ENCODE results near the gene EPG5.
A peak's percentile ranks its signal among the peaks of the same experiment; 100 is the strongest.

Gene EPG5

DNA sequence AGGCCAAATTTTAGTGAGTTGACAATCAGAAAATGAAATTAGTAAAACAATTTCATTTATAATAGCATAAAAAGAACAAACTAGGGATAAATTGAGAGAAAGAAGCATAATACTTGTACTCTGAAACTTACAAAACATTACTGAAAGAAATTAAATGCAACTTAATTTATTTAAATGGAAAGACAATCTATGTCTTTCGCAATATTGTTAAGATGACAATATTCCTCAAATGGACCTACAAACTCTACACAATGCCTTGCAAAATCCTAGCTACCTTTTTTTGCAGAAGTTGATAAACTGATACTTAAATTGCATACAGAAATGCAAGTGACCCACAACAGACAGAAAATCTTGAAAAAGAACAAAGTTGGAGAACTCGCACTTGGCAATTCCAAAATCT, 9.1 kb downstream of the EPG5 start:
- ATAC-seq: no peak
- TF ChIP-seq TOX (CRISPR knock-in tag; IDR thresholded peaks at IDR 0.05; ENCODE audit: borderline replicate concordance) (no peak), ZNF70 (CRISPR knock-in tag; IDR thresholded peaks at IDR 0.05) (no peak), ESRRG (CRISPR knock-in tag; IDR thresholded peaks at IDR 0.05) (no peak), PPARA (CRISPR knock-in tag; IDR thresholded peaks at IDR 0.05; ENCODE audit: borderline replicate concordance) (no peak), ZFP30 (CRISPR knock-in tag; IDR thresholded peaks at IDR 0.05) (no peak), RARB (CRISPR knock-in tag; IDR thresholded peaks at IDR 0.05) (no peak), GLIS3 (CRISPR knock-in tag; IDR thresholded peaks at IDR 0.05) (no peak), OSR1 (CRISPR knock-in tag; IDR thresholded peaks at IDR 0.05) (no peak), ARNTL (CRISPR knock-in tag; IDR thresholded peaks at IDR 0.05; ENCODE audit: borderline replicate concordance, low read depth) (no peak), TCF4 (CRISPR knock-in tag; IDR thresholded peaks at IDR 0.05; ENCODE audit: borderline replicate concordance) (no peak), ZFP3 (CRISPR knock-in tag; IDR thresholded peaks at IDR 0.05) (no peak), SNAI2 (CRISPR knock-in tag; IDR thresholded peaks at IDR 0.05) (no peak), ISL1 (CRISPR knock-in tag; IDR thresholded peaks at IDR 0.05) (no peak), CSDC2 (CRISPR knock-in tag; IDR thresholded peaks at IDR 0.05) (no peak), BACH2 (CRISPR knock-in tag; IDR thresholded peaks at IDR 0.05; ENCODE audit: borderline replicate concordance) (no peak)
- TF ChIP-seq, protein P1, sequence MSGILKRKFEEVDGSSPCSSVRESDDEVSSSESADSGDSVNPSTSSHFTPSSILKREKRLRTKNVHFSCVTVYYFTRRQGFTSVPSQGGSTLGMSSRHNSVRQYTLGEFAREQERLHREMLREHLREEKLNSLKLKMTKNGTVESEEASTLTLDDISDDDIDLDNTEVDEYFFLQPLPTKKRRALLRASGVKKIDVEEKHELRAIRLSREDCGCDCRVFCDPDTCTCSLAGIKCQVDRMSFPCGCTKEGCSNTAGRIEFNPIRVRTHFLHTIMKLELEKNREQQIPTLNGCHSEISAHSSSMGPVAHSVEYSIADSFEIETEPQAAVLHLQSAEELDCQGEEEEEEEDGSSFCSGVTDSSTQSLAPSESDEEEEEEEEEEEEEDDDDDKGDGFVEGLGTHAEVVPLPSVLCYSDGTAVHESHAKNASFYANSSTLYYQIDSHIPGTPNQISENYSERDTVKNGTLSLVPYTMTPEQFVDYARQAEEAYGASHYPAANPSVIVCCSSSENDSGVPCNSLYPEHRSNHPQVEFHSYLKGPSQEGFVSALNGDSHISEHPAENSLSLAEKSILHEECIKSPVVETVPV (CRISPR knock-in tag; IDR thresholded peaks at IDR 0.05): no peak
- TF ChIP-seq, protein P2, sequence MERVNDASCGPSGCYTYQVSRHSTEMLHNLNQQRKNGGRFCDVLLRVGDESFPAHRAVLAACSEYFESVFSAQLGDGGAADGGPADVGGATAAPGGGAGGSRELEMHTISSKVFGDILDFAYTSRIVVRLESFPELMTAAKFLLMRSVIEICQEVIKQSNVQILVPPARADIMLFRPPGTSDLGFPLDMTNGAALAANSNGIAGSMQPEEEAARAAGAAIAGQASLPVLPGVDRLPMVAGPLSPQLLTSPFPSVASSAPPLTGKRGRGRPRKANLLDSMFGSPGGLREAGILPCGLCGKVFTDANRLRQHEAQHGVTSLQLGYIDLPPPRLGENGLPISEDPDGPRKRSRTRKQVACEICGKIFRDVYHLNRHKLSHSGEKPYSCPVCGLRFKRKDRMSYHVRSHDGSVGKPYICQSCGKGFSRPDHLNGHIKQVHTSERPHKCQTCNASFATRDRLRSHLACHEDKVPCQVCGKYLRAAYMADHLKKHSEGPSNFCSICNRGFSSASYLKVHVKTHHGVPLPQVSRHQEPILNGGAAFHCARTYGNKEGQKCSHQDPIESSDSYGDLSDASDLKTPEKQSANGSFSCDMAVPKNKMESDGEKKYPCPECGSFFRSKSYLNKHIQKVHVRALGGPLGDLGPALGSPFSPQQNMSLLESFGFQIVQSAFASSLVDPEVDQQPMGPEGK (CRISPR knock-in tag; IDR thresholded peaks at IDR 0.05; ENCODE audit: borderline replicate concordance): no peak
- TF ChIP-seq, protein P3, sequence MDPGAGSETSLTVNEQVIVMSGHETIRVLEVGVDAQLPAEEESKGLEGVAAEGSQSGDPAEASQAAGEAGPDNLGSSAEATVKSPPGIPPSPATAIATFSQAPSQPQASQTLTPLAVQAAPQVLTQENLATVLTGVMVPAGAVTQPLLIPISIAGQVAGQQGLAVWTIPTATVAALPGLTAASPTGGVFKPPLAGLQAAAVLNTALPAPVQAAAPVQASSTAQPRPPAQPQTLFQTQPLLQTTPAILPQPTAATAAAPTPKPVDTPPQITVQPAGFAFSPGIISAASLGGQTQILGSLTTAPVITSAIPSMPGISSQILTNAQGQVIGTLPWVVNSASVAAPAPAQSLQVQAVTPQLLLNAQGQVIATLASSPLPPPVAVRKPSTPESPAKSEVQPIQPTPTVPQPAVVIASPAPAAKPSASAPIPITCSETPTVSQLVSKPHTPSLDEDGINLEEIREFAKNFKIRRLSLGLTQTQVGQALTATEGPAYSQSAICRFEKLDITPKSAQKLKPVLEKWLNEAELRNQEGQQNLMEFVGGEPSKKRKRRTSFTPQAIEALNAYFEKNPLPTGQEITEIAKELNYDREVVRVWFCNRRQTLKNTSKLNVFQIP (CRISPR knock-in tag; IDR thresholded peaks at IDR 0.05; ENCODE audit: borderline replicate concordance, low read depth): no peak
- TF ChIP-seq, protein P4, sequence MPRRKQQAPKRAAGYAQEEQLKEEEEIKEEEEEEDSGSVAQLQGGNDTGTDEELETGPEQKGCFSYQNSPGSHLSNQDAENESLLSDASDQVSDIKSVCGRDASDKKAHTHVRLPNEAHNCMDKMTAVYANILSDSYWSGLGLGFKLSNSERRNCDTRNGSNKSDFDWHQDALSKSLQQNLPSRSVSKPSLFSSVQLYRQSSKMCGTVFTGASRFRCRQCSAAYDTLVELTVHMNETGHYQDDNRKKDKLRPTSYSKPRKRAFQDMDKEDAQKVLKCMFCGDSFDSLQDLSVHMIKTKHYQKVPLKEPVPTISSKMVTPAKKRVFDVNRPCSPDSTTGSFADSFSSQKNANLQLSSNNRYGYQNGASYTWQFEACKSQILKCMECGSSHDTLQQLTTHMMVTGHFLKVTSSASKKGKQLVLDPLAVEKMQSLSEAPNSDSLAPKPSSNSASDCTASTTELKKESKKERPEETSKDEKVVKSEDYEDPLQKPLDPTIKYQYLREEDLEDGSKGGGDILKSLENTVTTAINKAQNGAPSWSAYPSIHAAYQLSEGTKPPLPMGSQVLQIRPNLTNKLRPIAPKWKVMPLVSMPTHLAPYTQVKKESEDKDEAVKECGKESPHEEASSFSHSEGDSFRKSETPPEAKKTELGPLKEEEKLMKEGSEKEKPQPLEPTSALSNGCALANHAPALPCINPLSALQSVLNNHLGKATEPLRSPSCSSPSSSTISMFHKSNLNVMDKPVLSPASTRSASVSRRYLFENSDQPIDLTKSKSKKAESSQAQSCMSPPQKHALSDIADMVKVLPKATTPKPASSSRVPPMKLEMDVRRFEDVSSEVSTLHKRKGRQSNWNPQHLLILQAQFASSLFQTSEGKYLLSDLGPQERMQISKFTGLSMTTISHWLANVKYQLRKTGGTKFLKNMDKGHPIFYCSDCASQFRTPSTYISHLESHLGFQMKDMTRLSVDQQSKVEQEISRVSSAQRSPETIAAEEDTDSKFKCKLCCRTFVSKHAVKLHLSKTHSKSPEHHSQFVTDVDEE (CRISPR knock-in tag; IDR thresholded peaks at IDR 0.05): no peak
- TF ChIP-seq, protein P5, sequence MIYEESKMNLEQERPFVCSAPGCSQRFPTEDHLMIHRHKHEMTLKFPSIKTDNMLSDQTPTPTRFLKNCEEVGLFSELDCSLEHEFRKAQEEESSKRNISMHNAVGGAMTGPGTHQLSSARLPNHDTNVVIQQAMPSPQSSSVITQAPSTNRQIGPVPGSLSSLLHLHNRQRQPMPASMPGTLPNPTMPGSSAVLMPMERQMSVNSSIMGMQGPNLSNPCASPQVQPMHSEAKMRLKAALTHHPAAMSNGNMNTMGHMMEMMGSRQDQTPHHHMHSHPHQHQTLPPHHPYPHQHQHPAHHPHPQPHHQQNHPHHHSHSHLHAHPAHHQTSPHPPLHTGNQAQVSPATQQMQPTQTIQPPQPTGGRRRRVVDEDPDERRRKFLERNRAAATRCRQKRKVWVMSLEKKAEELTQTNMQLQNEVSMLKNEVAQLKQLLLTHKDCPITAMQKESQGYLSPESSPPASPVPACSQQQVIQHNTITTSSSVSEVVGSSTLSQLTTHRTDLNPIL (CRISPR knock-in tag; IDR thresholded peaks at IDR 0.05; ENCODE audit: low read depth): no peak

DNA sequence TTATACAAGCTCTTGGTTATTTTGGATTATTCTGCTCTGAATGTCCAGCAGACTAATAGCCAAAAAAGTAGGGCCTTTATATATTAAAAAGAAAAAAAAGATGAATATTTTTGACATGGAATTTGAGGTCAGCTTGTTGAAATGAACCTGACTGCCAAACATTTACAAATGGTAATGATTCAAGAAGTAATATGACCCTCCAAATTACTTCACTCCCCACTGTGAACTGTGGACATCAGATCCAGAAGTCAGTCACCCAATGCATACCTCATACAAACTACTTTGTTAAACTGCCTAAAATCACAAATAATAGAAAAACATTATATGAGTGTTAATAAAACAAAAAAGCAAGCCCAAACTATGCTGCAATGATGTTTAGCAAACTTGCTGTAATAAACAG, 10.0 kb downstream of the EPG5 start:
- TF ChIP-seq SNAI2 (CRISPR knock-in tag; IDR thresholded peaks at IDR 0.05) (no peak), CSDC2 (CRISPR knock-in tag; IDR thresholded peaks at IDR 0.05) (no peak), OSR1 (CRISPR knock-in tag; IDR thresholded peaks at IDR 0.05) (no peak), ZC3H10 (CRISPR knock-in tag; IDR thresholded peaks at IDR 0.05) (no peak), ZFP30 (CRISPR knock-in tag; IDR thresholded peaks at IDR 0.05) (no peak), RARB (CRISPR knock-in tag; IDR thresholded peaks at IDR 0.05) (no peak), BACH2 (CRISPR knock-in tag; IDR thresholded peaks at IDR 0.05; ENCODE audit: borderline replicate concordance) (no peak), ZNF8 (CRISPR knock-in tag; IDR thresholded peaks at IDR 0.05) (no peak), ZNF565 (CRISPR knock-in tag; conservative IDR thresholded peaks at IDR 0.05; ENCODE audit: low read depth) (no peak), TCF4 (CRISPR knock-in tag; IDR thresholded peaks at IDR 0.05; ENCODE audit: borderline replicate concordance) (no peak), PPARA (CRISPR knock-in tag; IDR thresholded peaks at IDR 0.05; ENCODE audit: borderline replicate concordance) (no peak), ESRRG (CRISPR knock-in tag; IDR thresholded peaks at IDR 0.05) (no peak)
- TF ChIP-seq, protein P3 (CRISPR knock-in tag; IDR thresholded peaks at IDR 0.05; ENCODE audit: borderline replicate concordance, low read depth): no peak
- TF ChIP-seq, protein P5 (CRISPR knock-in tag; IDR thresholded peaks at IDR 0.05; ENCODE audit: low read depth): no peak
- TF ChIP-seq, protein P2 (CRISPR knock-in tag; IDR thresholded peaks at IDR 0.05; ENCODE audit: borderline replicate concordance): no peak
- peak; percentile 47 for ATAC-seq

All from SK-N-SH treated with all-trans-retinoic acid at 6 μM for 48 hours (cell line).